Gastrocnemius medialis (tissue), 4 donors: Measurements from ENCODE around the gene MCTS1. TPM values are rescaled to one million over a fixed set of nuclear protein-coding genes. Genes with fewer than 3 reads are reported as not detected.

Experiments used
- ATAC-seq, 2 donors: fragments of 150-250 bp; one replicate each; pipeline ENCODE4 v1.9.1; 2016
- DNase-seq, 2 donors: peaks; one replicate each; pipeline ENCODE4 v3.0.0-alpha.2; 2019
- H3K27ac ChIP-seq, 4 donors: fragments of 200-600 bp; sonication (generic); 1 replicate in 1 of 4; 2 replicates in 3 of 4; pipeline ENCODE4 v1.5.1; 2016 to 2018; ENCODE audit warnings: mild to moderate bottlenecking in 2 of 4, moderate library complexity in 1 of 4
- H3K27me3 ChIP-seq, 3 donors: fragments of 200-600 bp; sonication (generic) in 2 of 3; 1 replicate in 1 of 3; 2 replicates in 2 of 3; pipeline versions ENCODE4 v1.5.1 to v1.6.0; 2016 to 2019; ENCODE audit warnings: mild to moderate bottlenecking in 1 of 3, moderate library complexity in 1 of 3
- H3K36me3 ChIP-seq, 2 donors: fragments of 200-600 bp; sonication (generic) in 1 of 2; one replicate each; pipeline ENCODE4 v1.5.1; 2017 to 2018
- H3K4me1 ChIP-seq, 2 donors: fragments of 200-600 bp; sonication (generic) in 1 of 2; one replicate each; pipeline ENCODE4 v1.5.1; 2016 to 2017; ENCODE audit warnings: mild to moderate bottlenecking in 2 of 2
- H3K4me3 ChIP-seq, 4 donors: fragments of 200-600 bp; sonication (generic) in 3 of 4; 1 replicate in 1 of 4; 2 replicates in 3 of 4; pipeline ENCODE4 v1.5.1; 2016 to 2019; ENCODE audit warnings: mild to moderate bottlenecking in 2 of 4
- H3K9me3 ChIP-seq, 3 donors: fragments of 200-600 bp; sonication (generic) in 2 of 3; 1 replicate in 1 of 3; 2 replicates in 2 of 3; pipeline ENCODE4 v1.5.1; 2016 to 2019
- POLR2A ChIP-seq, 2 donors: fragments of 450-650 bp; IDR thresholded peaks; one replicate each; pipeline ENCODE4 v1.6.1; 2017; ENCODE audit warnings: antibody characterized with exemption in 2 of 2, mild to moderate bottlenecking in 2 of 2, moderate library complexity in 2 of 2
- in situ Hi-C, 4 donors: fragments of 200-750 bp; cut with MboI; loops; one replicate each; pipeline versions ENCODE4 v1.15.0 to v1.8.0; 2017; ENCODE audit warnings: low sequenced_read_pairs in 4 of 4
- intact Hi-C: fragments of 100-400 bp; cut with DNase I; formaldehyde crosslinking; loops from one replicate; pipeline ENCODE4 v1.15.1; 2023; ENCODE audit warnings: low total_unique reads
- total RNA-seq, 4 donors: library from RNA; depleted of rRNA; stranded (reverse); fragments of >200 nt; gene quantifications; one replicate each; pipeline versions ENCODE4 v1.1.0 to v1.2.3, GENCODE V29; 2016
- TF ChIP-seq, protein P1 (sequence below), 5 experiments: fragments of 450-650 bp in 3 of 5; fragments of 200-600 bp in 2 of 5; sonication (generic) in 2 of 5; IDR thresholded peaks in 4 of 5; conservative IDR thresholded peaks in 1 of 5; 1 replicate in 4 of 5; 2 replicates in 1 of 5; pipeline ENCODE4 v1.5.1; 2016 to 2019; ENCODE audit warnings: antibody characterized with exemption in 5 of 5, mild to moderate bottlenecking in 3 of 5, moderate library complexity in 3 of 5

The MCTS1 gene, protein sequence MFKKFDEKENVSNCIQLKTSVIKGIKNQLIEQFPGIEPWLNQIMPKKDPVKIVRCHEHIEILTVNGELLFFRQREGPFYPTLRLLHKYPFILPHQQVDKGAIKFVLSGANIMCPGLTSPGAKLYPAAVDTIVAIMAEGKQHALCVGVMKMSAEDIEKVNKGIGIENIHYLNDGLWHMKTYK
- total RNA-seq: 10 to 100 TPM; 15.9 to 32.4 (median 26.0) TPM

DNA sequence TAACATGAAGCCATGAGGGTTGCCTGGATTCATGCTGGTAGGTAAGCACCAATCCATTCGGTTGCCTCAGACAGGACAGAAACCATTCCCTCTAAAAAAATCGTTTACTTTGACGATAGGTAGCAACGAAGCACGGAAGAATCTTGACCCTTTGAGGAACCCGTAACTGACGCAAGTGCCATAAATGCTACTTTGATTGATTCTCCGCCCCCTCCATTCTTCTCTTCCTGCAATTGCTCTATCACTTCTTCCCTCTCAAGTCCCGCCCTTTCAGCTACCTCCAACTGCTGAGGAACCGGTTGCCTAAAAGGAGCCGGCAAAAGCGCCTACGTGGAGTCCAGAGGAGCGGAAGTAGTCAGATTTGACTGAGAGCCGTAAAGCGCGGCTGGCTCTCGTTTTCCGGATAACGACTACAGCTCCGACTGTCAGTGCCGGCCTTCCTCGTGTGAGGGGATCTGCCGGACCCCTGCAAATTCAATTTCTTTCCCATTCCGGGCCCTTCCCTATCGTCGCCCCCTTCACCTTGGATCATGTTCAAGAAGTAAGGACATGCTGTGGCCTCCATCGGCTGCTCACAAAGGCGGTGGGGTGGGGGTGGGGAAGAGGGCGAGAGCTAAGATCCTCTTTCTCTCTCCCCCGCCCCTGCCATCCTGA lies at the start of gene MCTS1:
MCTS1 (plus strand) TSS at position 395 of the 654 bp plus-strand sequence; CDS start at position 531, 136 bp downstream.
- in situ Hi-C loops (no loop called here), intact Hi-C loops (loop anchor here (1.0 kb wide), 2 partner anchors 25 to 43 kb away; no protein-coding TSS in a partner anchor)
- no peaks in the 10 kb centered on the region for H3K36me3 ChIP-seq

DNA sequence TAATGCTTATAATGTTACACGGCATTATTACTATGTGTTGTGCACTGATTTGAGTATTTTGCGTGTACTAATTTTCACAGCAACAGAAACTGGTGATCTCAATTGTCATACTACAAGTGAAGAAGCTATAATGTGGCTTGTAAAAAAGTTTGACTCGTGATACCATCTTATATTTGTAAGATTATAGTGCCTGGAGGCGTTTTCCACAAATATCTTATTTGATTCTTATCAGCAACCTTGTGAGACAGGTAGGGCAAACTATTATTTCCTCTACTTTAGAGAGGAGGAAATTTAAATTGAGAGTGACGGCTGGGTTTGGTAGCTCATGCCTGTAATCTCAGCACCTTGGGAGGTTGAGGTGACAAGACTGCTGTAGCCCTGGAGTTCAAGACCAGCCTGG lies 47.6 kb upstream of the MCTS1 start:
- ATAC-seq (no peak), DNase-seq (no peak)
- peaks cover 13 to 20% of the 10 kb centered on the region in 2 donors for H3K4me1 ChIP-seq
- no peak overlapping the region for H3K4me3 ChIP-seq
- intact Hi-C loops (no loop called here), in situ Hi-C loops (no loop called here)
- no peaks in the 10 kb centered on the region for H3K36me3 ChIP-seq
- H3K9me3 ChIP-seq: no peaks in the 10 kb centered on the region
- H3K27ac ChIP-seq: no peak overlapping the region
- no peaks in the 10 kb centered on the region for H3K27me3 ChIP-seq
- no peak for TF ChIP-seq POLR2A (IDR thresholded peaks at IDR 0.05)
- TF ChIP-seq, protein P1, sequence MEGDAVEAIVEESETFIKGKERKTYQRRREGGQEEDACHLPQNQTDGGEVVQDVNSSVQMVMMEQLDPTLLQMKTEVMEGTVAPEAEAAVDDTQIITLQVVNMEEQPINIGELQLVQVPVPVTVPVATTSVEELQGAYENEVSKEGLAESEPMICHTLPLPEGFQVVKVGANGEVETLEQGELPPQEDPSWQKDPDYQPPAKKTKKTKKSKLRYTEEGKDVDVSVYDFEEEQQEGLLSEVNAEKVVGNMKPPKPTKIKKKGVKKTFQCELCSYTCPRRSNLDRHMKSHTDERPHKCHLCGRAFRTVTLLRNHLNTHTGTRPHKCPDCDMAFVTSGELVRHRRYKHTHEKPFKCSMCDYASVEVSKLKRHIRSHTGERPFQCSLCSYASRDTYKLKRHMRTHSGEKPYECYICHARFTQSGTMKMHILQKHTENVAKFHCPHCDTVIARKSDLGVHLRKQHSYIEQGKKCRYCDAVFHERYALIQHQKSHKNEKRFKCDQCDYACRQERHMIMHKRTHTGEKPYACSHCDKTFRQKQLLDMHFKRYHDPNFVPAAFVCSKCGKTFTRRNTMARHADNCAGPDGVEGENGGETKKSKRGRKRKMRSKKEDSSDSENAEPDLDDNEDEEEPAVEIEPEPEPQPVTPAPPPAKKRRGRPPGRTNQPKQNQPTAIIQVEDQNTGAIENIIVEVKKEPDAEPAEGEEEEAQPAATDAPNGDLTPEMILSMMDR (IDR thresholded peaks at IDR 0.05 in 4 of 5, conservative IDR thresholded peaks at IDR 0.05 in 1 of 5): no peak

More for the DNA sequence above, at the start of gene MCTS1:
- H3K9me3 ChIP-seq: no peaks in the 10 kb centered on the region
- peaks cover 7 to 14% of the 10 kb centered on the region in 2 donors for H3K4me1 ChIP-seq
- TF ChIP-seq POLR2A (IDR thresholded peaks at IDR 0.05): peak; percentile 66 to 69
- TF ChIP-seq, protein P1 (IDR thresholded peaks at IDR 0.05 in 4 of 5, conservative IDR thresholded peaks at IDR 0.05 in 1 of 5): no peak
- DNase-seq: peak; percentile 69 to 84
- peak; percentile 95 to 97 for ATAC-seq
- peak within 1 kb of the TSS; percentile 67 to 77 (median 68) for H3K4me3 ChIP-seq
- no peaks in the 10 kb centered on the region for H3K27me3 ChIP-seq
- peak within 1 kb of the TSS; percentile 84 to 94 (median 93) for H3K27ac ChIP-seq

DNA sequence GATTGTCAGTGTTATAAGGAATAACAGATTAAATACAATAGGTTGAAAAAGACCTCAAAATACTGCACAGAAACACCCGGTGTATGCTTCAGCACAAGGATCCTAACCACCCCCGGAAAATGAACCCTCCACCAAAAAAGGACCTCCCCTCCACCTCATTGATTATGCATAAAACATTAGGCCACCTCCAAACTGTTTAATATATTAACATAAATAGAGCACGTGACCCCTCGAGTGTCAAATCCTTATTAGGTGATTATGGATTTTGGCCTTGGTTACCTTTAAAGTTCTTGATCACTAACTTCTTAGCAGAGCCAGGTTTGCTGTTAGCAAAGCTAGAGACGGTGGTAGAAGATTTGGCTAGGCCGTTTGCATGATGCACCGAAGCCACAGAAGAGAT lies 44.1 kb upstream of the MCTS1 start:
- no peak for DNase-seq
- in situ Hi-C loops (loop anchor here in 1 of 4 donors (5.0 kb wide), 1 partner anchor 52 kb away; no protein-coding TSS in a partner anchor), intact Hi-C loops (loop anchor here (5.0 to 10.0 kb wide), 3 partner anchors 73 to 1585 kb away; partner anchors contain the start of genes LONRF3 and ZBTB33)
- Histone ChIP-seq H3K4me3 (peak overlapping the region; percentile 72 to 86 (median 78)), H3K4me1 (peaks cover 23 to 24% of the 10 kb centered on the region in 2 donors), H3K36me3 (no peaks in the 10 kb centered on the region), H3K9me3 (no peaks in the 10 kb centered on the region), H3K27me3 (no peaks in the 10 kb centered on the region), H3K27ac (peak overlapping the region; percentile 97 to 100 (median 98))
- no peak for ATAC-seq
- TF ChIP-seq, protein P1 (IDR thresholded peaks at IDR 0.05 in 4 of 5, conservative IDR thresholded peaks at IDR 0.05 in 1 of 5): no peak
- TF ChIP-seq POLR2A (IDR thresholded peaks at IDR 0.05): no peak

DNA sequence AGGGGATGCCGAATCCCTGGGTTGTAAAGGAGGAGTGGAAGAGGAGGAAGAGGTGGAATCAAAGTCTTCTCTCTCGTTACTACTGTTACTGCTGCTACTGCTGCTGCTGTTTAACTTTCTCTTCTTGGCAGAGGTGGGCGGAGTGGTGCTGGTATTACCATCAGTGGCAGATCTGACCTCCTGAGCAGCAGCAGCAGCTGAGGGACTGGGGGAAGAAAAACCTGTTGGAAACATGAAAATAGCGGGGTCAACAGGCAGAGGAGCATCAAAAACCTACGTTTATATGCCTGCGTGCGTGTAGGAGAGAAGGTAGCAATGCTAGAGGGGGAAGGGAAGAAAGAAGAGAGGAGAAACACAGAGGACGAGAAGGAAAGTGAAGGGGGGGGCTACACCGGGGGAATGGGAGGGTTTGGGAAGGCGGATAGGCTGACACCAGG lies 43.5 kb upstream of the MCTS1 start:
- Histone ChIP-seq H3K4me3 (peak overlapping the region; percentile 72 to 86 (median 78)), H3K27ac (peak overlapping the region; percentile 97 to 100 (median 98)), H3K36me3 (no peaks in the 10 kb centered on the region), H3K27me3 (no peaks in the 10 kb centered on the region), H3K4me1 (peaks cover 23 to 24% of the 10 kb centered on the region in 2 donors), H3K9me3 (no peaks in the 10 kb centered on the region)
- TF ChIP-seq POLR2A (IDR thresholded peaks at IDR 0.05): no peak
- TF ChIP-seq, protein P1 (IDR thresholded peaks at IDR 0.05 in 4 of 5, conservative IDR thresholded peaks at IDR 0.05 in 1 of 5): no peak
- intact Hi-C loops (loop anchor here (5.0 to 10.0 kb wide), 3 partner anchors 73 to 1586 kb away; partner anchors contain the start of genes LONRF3 and ZBTB33), in situ Hi-C loops (loop anchor here in 1 of 4 donors (5.0 kb wide), 1 partner anchor 52 kb away; no protein-coding TSS in a partner anchor)
- peak in 1 of 2 donors; percentile 30 for DNase-seq
- peak; percentile 78 to 84 for ATAC-seq
